ENCODE results near the gene MXD3.
"Not testable (repeated sequence)": the region's sequence is repeated elsewhere in the genome, so short reads cannot be mapped to it uniquely, and the experiment has no call there.

Gene MXD3

GRCh38 chr5:177291735-177292134 lies 20.0 kb downstream of the MXD3 start:
- DNase-seq (ENCODE audit: low read depth in 1 of 2, low spot score in 1 of 2) = no peak
- in situ Hi-C loops (cut with HindIII; ENCODE audit: low pct_unique_long_range_greater_than_20kb, low sequenced_read_pairs) = no loop called here
- TF ChIP-seq JUND (IDR thresholded peaks at IDR 0.05; ENCODE audit: low read depth) = no peak

- in situ Hi-C loops (cut with HindIII; ENCODE audit: low pct_unique_long_range_greater_than_20kb, low sequenced_read_pairs) = no loop called here
- no peak for DNase-seq (ENCODE audit: low read depth in 1 of 2, low spot score in 1 of 2)
- no peak for TF ChIP-seq JUND (IDR thresholded peaks at IDR 0.05; ENCODE audit: low read depth)
Observed at GRCh38 chr5:177290816-177291596, 20.7 kb downstream of the MXD3 start.

- DNase-seq (ENCODE audit: low read depth in 1 of 2, low spot score in 1 of 2) = no peak
- TF ChIP-seq JUND (IDR thresholded peaks at IDR 0.05; ENCODE audit: low read depth) = no peak
- in situ Hi-C loops (cut with HindIII; ENCODE audit: low pct_unique_long_range_greater_than_20kb, low sequenced_read_pairs) = no loop called here
Observed at GRCh38 chr5:177288191-177288590, 23.5 kb downstream of the MXD3 start.

GRCh38 chr5:177276886-177277285 lies 34.8 kb downstream of the MXD3 start:
- in situ Hi-C loops (cut with HindIII; ENCODE audit: low pct_unique_long_range_greater_than_20kb, low sequenced_read_pairs) = no loop called here
- no peak for DNase-seq (ENCODE audit: low read depth in 1 of 2, low spot score in 1 of 2)
- TF ChIP-seq JUND (IDR thresholded peaks at IDR 0.05; ENCODE audit: low read depth) = no peak

- TF ChIP-seq JUND (IDR thresholded peaks at IDR 0.05; ENCODE audit: low read depth) = no peak
- DNase-seq (ENCODE audit: low read depth in 1 of 2, low spot score in 1 of 2) = no peak
- in situ Hi-C loops (cut with HindIII; ENCODE audit: low pct_unique_long_range_greater_than_20kb, low sequenced_read_pairs) = no loop called here
Observed at GRCh38 chr5:177275883-177276282, 35.8 kb downstream of the MXD3 start.

- no peak for DNase-seq (ENCODE audit: low read depth in 1 of 2, low spot score in 1 of 2)
- TF ChIP-seq JUND (IDR thresholded peaks at IDR 0.05; ENCODE audit: low read depth) = no peak
- in situ Hi-C loops (cut with HindIII; ENCODE audit: low pct_unique_long_range_greater_than_20kb, low sequenced_read_pairs) = no loop called here
Observed at GRCh38 chr5:177271113-177271512, 40.6 kb downstream of the MXD3 start.

- no peak for DNase-seq (ENCODE audit: low read depth in 1 of 2, low spot score in 1 of 2)
- no peak for TF ChIP-seq JUND (IDR thresholded peaks at IDR 0.05; ENCODE audit: low read depth)
- in situ Hi-C loops (cut with HindIII; ENCODE audit: low pct_unique_long_range_greater_than_20kb, low sequenced_read_pairs) = no loop called here
Observed at GRCh38 chr5:177270653-177271052, 41.0 kb downstream of the MXD3 start.

- DNase-seq (ENCODE audit: low read depth in 1 of 2, low spot score in 1 of 2) = no peak
- in situ Hi-C loops (cut with HindIII; ENCODE audit: low pct_unique_long_range_greater_than_20kb, low sequenced_read_pairs) = no loop called here
- TF ChIP-seq JUND (IDR thresholded peaks at IDR 0.05; ENCODE audit: low read depth) = no peak
Observed at GRCh38 chr5:177269976-177270375, 41.7 kb downstream of the MXD3 start.

GRCh38 chr5:177269232-177269895 lies 42.3 kb downstream of the MXD3 start:
- no peak for DNase-seq (ENCODE audit: low read depth in 1 of 2, low spot score in 1 of 2)
- TF ChIP-seq JUND (IDR thresholded peaks at IDR 0.05; ENCODE audit: low read depth) = no peak
- in situ Hi-C loops (cut with HindIII; ENCODE audit: low pct_unique_long_range_greater_than_20kb, low sequenced_read_pairs) = no loop called here

- no peak for DNase-seq (ENCODE audit: low read depth in 1 of 2, low spot score in 1 of 2)
- in situ Hi-C loops (cut with HindIII; ENCODE audit: low pct_unique_long_range_greater_than_20kb, low sequenced_read_pairs) = no loop called here
- no peak for TF ChIP-seq JUND (IDR thresholded peaks at IDR 0.05; ENCODE audit: low read depth)
Observed at GRCh38 chr5:177265395-177265794, 46.3 kb downstream of the MXD3 start.

- in situ Hi-C loops (cut with HindIII; ENCODE audit: low pct_unique_long_range_greater_than_20kb, low sequenced_read_pairs) = no loop called here
- DNase-seq (ENCODE audit: low read depth in 1 of 2, low spot score in 1 of 2) = no peak
- no peak for TF ChIP-seq JUND (IDR thresholded peaks at IDR 0.05; ENCODE audit: low read depth)
Observed at GRCh38 chr5:177264178-177264577, 47.5 kb downstream of the MXD3 start.

- TF ChIP-seq JUND (IDR thresholded peaks at IDR 0.05; ENCODE audit: low read depth) = no peak
- in situ Hi-C loops (cut with HindIII; ENCODE audit: low pct_unique_long_range_greater_than_20kb, low sequenced_read_pairs) = no loop called here
- no peak for DNase-seq (ENCODE audit: low read depth in 1 of 2, low spot score in 1 of 2)
Observed at GRCh38 chr5:177261510-177261909, 50.2 kb downstream of the MXD3 start.

GRCh38 chr5:177260961-177261360 lies 50.7 kb downstream of the MXD3 start:
- DNase-seq (ENCODE audit: low read depth in 1 of 2, low spot score in 1 of 2) = no peak
- in situ Hi-C loops (cut with HindIII; ENCODE audit: low pct_unique_long_range_greater_than_20kb, low sequenced_read_pairs) = no loop called here
- no peak for TF ChIP-seq JUND (IDR thresholded peaks at IDR 0.05; ENCODE audit: low read depth)

- DNase-seq (ENCODE audit: low read depth in 1 of 2, low spot score in 1 of 2); in situ Hi-C loops (cut with HindIII; ENCODE audit: low pct_unique_long_range_greater_than_20kb, low sequenced_read_pairs): not testable (repeated sequence)
Observed at GRCh38 chr5:177258711-177259110, 53.0 kb downstream of the MXD3 start.
